Activated CD8-positive, alpha-beta memory T cell treated with anti-CD3 and anti-CD28 coated beads for 24 hours (primary cell): ENCODE measurements around the gene SPECC1.
"Not testable (repeated sequence)": the region's sequence is repeated elsewhere in the genome, so short reads cannot be mapped to it uniquely, and the experiment has no call there.

Experiments used
- DNase-seq: peaks from one replicate; pipeline ENCODE4 v3.0.0-alpha.2; 2020

SPECC1 gene

GRCh38 chr17:20281860-20282259 is 272.7 kb downstream of the SPECC1 start:
- no peak for DNase-seq

GRCh38 chr17:20282526-20283308 is 273.6 kb downstream of the SPECC1 start:
- no peak for DNase-seq

GRCh38 chr17:20284022-20284421 is 274.9 kb downstream of the SPECC1 start:
- DNase-seq, result no peak

GRCh38 chr17:20284570-20285295 is 275.6 kb downstream of the SPECC1 start:
- DNase-seq, result no peak

- DNase-seq, result no peak
Measured at GRCh38 chr17:20289984-20290383, 280.8 kb downstream of the SPECC1 start.

GRCh38 chr17:20291853-20292252 is 282.7 kb downstream of the SPECC1 start:
- no peak for DNase-seq

DNA sequence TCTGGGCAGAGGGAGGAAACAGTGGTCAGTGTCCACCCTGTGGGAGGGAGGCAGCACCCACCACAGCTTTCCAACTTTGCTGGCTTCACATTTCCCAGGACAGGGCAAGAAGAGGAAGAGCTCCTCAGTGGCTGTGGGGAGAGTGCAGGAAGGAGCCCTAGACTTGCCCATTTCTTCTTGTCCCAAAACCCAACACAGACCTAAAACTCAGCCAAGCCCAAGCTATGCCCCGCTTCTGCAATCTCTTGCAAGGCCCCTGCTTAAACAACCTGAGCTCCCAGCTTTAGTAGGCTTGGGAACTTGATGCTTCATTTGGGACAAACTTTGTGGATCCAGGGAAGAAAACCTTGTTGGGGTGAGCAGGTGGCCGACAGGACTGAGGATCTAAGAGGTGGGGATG is 284.3 kb downstream of the SPECC1 start:
- DNase-seq, result no peak

- no peak for DNase-seq
Measured at GRCh38 chr17:20294120-20294519, 285.0 kb downstream of the SPECC1 start.

DNA sequence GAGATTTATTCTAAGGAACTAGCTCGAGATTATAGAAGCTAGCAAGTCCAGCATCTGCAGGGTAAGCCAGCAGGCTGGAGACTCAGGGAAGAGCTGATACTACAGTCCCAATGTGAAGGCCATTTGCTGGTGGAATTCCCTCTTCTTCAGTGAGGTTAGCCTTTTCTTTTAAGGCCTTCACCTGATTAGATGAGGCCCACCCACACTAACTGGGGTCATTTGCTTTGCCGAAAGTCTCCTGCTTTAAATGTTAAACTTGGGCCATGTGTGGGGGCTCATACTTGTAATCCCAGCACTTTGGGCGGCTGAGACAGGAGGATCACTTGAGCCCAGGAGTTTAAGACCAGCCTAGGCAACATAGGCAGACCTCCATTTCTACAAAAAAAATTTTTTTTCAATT is 289.9 kb downstream of the SPECC1 start:
- DNase-seq, result no peak

DNA sequence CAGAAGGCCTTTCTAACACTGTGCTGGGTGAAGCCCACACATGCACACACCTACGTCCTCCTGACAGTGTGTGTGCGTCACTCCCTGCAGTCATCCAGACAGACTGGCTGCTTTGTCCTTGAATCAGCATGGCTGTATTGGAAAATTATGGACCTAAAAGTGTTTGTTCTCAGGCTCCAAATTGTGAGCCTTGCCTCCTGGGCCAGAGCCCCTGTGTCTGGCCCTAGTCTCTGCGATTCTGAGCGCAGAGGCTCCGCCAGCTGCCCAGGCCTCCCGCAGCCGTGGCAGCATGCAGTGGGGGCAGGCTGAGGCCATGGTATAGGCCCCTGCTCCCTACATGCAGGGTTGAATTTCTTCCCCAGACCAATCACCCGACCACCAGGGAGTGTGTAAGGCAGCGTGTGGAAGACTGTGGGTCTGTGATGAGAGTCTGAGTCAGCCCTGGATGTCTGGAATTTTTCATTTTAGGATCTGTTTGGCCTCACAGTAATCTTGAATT is 291.3 kb downstream of the SPECC1 start:
- DNase-seq, result no peak

DNA sequence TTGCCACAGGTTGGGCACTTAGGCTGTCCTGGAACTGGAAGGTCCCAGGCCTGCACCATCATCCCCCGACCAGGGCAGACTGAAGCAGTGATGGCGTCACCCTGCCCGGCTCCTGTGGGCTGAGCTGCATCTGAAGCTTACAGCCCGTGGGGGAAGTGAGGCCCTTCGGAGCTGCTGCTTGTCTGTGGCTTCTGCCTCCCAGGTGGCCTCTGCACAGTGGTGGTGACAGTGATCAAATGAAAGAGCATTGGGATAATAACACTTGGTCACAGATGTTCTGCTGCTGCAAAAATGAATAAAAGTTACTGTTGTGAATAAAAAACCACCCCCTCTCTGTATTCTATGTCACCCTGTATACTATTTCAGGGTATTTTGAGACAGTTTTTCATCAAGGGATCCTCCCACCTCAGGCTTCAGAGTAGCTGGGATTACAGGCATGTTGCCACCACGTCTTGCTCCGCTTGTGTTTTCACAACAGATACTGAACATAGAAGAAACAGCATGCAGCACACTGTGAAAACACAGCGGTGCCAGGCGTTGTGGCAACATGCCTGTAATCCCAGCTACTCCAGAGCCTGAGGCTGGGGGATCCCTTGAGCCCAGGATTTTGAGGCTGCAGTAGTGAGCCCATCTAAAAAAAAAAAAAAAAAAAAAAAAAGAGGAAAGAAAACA is 293.2 kb downstream of the SPECC1 start:
- DNase-seq, result no peak

DNA sequence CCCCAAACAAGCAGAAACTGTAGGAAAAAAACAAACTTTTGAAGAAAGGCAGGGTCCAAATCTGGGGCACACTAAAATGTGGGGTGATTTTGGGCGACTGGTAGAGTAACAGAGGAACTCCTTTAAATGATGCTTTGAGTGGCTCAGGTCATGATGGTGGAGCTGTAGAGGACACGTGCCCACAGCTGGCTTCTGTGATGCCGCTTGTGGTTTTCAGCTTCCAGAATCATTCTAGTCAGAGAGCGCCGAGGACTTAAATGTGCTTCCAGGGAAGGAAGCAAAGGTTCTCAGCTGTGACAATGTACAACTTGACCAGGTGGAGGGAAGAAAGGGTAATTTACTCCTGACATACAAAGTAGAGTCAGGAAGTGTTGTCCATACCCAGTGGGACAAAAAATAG is 295.8 kb downstream of the SPECC1 start:
- no peak for DNase-seq

DNA sequence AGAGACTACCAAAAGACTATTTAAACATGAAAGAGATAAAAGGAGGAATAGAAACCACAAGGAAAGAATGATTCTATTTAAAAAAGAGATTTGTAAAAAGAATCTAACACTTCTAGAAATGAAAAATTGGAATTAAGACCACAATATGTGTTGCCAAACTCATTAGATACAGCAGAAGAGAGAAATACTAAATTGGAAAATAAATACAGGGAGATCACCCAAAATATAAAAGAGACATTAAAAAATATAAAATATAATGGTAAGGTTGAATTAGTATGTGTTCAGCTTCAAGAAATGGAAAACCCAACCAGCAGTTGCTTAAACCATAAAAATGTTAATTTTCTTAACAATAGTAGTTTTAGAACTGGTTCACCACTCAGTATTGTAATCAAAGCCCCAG is 297.8 kb downstream of the SPECC1 start:
- DNase-seq, result no peak

DNA sequence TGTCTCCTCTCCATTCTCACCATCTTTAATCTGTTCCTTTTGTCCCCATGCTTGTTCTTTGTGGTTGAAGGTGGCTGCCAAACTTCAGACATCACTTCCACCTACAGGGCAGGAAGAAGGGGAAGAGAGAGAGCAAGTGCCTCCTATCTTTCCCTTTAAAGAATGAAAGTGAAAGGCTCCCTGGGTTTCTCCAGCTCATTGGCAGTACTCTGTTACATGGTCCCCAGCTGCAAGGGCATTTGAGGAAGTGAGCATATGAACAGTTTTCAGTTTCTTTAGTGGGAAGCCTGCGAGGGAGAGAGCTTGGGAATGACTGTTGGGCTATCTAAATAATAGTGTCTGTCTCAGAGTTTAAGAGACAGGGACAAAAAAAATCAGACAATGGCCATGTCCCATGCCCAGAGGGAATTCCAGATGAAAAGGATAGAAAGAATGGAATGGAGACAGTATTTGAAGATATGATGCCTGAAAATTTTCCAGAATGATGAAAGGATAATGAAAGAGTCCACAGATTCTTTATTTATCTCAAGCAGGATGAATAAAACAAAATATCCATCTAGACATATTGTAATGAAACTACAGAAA is 298.3 kb downstream of the SPECC1 start:
- DNase-seq, result no peak

- DNase-seq, result no peak
Measured at GRCh38 chr17:20310481-20310880, 301.3 kb downstream of the SPECC1 start.

- no peak for DNase-seq
Measured at GRCh38 chr17:20313306-20313705, 304.1 kb downstream of the SPECC1 start.

DNA sequence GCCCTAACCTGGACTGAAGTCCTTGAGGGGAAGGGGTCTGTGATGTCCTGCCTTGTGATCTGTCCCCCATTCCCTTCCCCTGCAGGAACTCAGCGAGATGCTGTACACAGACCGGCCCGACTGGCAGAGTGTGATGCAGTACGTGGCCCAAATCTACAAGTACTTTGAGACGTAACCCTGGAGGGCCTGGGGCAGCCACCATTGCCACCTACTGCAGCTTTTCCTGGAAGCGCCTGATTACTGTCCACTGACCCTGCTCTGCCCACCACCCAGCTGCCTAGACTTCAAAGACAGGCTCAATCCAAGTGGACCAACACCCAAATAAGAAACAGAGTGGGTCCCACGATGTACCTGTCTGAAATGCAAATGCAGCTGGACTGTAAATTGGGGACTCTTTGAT is 304.7 kb downstream of the SPECC1 start:
- no peak for DNase-seq

DNA sequence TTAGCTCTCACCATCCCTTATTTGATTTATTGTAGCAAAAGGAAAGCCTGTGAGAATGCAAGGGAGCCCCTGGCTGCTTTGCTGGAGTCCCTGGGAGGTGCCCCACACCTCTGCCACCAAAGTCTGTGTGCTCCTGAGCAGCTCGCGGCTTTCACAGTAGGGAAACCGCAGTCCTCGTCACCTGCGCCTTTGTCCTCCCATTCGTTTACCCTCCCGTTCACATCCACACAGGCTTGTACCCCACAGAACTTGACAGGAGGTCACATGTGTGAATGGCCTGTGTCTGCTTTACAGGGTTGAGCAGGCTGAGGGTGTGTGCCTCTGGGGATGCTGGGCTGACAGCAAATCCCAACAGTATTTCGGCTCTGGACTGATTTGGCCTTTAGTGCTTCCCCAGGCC is 305.7 kb downstream of the SPECC1 start:
- DNase-seq, result no peak

GRCh38 chr17:20315311-20315710 is 306.2 kb downstream of the SPECC1 start:
- DNase-seq, result no peak

DNA sequence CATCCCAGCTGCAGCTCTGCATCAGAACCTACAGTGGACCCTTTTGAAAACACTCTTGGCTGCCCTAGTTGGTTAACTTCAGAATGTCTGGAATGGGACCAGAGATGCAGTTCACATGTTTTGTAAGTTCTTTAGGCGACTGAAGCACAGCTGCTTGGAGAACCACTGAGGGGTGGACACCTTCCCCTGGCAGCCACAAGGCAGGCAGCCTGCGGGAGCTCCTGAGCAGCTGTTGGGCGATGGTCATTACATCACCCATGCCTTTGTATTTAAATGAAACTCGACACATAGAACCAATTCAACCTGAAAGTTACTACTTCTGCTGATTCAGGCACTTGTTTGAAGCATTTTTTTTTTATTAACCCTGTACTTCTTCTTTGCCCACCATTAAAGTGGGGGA is 306.7 kb downstream of the SPECC1 start:
- no peak for DNase-seq

- DNase-seq, result peak; percentile 92
Measured at GRCh38 chr17:20320535-20321229, 311.5 kb downstream of the SPECC1 start.

- not testable (repeated sequence) for DNase-seq
Measured at GRCh38 chr17:20321357-20321756, 312.2 kb downstream of the SPECC1 start.

GRCh38 chr17:20327739-20328138 is 318.6 kb downstream of the SPECC1 start:
- DNase-seq, result not testable (repeated sequence)
